Kidney (tissue), 22 donors: ENCODE measurements around the gene LDB3. TPM values are rescaled to one million over a fixed set of nuclear protein-coding genes. Genes with fewer than 3 reads are reported as not detected.

Source experiments
- DNase-seq, 5 donors: peaks; one replicate each; pipeline ENCODE4 v3.0.0-alpha.2; 2013 to 2020
- FAIRE-seq: peaks from 2 replicates; lab custom pipeline; 2012; peaks lifted over from hg19 to GRCh38; lab: Jason Lieb, UNC
- H3K27ac ChIP-seq, 2 donors: one replicate each; pipeline ENCODE4 v1.7.0; 2013; ENCODE audit warnings: low read depth in 2 of 2, low read length in 2 of 2, inconsistent platforms in 1 of 2
- H3K27me3 ChIP-seq: one replicate; pipeline ENCODE4 v1.7.1; 2013; ENCODE audit warnings: low read length, inconsistent platforms; ENCODE audit not compliant: control insufficient read depth, insufficient read depth
- H3K36me3 ChIP-seq, 3 donors: one replicate each; pipeline versions ENCODE4 v1.7.0 to v1.7.1; 2013; ENCODE audit warnings: low read length in 3 of 3, control low read depth in 1 of 3, inconsistent platforms in 1 of 3; ENCODE audit not compliant: insufficient read depth in 3 of 3, control insufficient read depth in 2 of 3
- H3K4me1 ChIP-seq, 3 donors: one replicate each; pipeline versions ENCODE4 v1.7.0 to v1.7.1; 2013; ENCODE audit warnings: low read length in 3 of 3, inconsistent platforms in 1 of 3, low read depth in 1 of 3; ENCODE audit not compliant: control insufficient read depth in 2 of 3, insufficient read depth in 2 of 3
- H3K4me3 ChIP-seq, 3 donors: one replicate each; pipeline versions ENCODE4 v1.7.0 to v1.8.1; 2013; ENCODE audit warnings: low read length in 3 of 3, control low read depth in 1 of 3, inconsistent platforms in 1 of 3
- H3K9ac ChIP-seq, 3 donors: one replicate each; pipeline versions ENCODE4 v1.7.0 to v1.7.1; 2013; ENCODE audit warnings: low read length in 3 of 3, control low read depth in 1 of 3, inconsistent platforms in 1 of 3
- H3K9me3 ChIP-seq, 3 donors: one replicate each; pipeline versions ENCODE4 v1.7.0 to v1.7.1; 2013; ENCODE audit warnings: low read length in 3 of 3, control low read depth in 1 of 3, inconsistent platforms in 1 of 3; ENCODE audit not compliant: control insufficient read depth in 2 of 3, insufficient read depth in 1 of 3
- intact Hi-C: fragments of 100-400 bp; cut with DNase I; formaldehyde crosslinking; loops from one replicate; pipeline ENCODE4 v1.11.1; 2022
- long read RNA-seq, 10 donors: library from polyadenylated mRNA in 1 of 10; unstranded in 1 of 10; transcript quantifications; one replicate each; pipeline ENCODE4 v2.0.0 and lab custom pipeline, GENCODE V29; 2021 to 2026
- polyA plus RNA-seq: library from polyadenylated mRNA; stranded (reverse); fragments of 350-450 nt; fragmentation: Illumina TruSeq; extraction: RNeasy Lipid Tissue Mini Kit (QIAGEN cat#74804); gene quantifications from one replicate; pipeline ENCODE4 v1.2.3, GENCODE V29; 2014; ENCODE audit warnings: low read depth, low replicate concordance; ENCODE audit not compliant: insufficient read depth
- total RNA-seq: library from RNA; stranded (reverse); fragmentation: NEBNext Ultra II Directional; extraction: Animal tissue kit (Norgen Biotek cat#: 25700); gene quantifications from one replicate; pipeline ENCODE4 v1.2.1, GENCODE V29; 2021
- TF ChIP-seq, protein P1 (sequence below): IDR thresholded peaks from 3 replicates; pipeline ENCODE4 v1.5.1; 2012; ENCODE audit warnings: mild to moderate bottlenecking, moderate library complexity, borderline replicate concordance; ENCODE audit not compliant: insufficient read depth; ENCODE audit errors: extremely low read depth
- donor health status: control.
- donor health status: control.
- donor health status: control.
- donor health status: control.
- donor health status: control.
- donor health status: DM: yes; HTN: yes; CAD: no.
- donor health status: Normal renal cell carcinoma (clear cell type).

Gene LDB3, protein sequence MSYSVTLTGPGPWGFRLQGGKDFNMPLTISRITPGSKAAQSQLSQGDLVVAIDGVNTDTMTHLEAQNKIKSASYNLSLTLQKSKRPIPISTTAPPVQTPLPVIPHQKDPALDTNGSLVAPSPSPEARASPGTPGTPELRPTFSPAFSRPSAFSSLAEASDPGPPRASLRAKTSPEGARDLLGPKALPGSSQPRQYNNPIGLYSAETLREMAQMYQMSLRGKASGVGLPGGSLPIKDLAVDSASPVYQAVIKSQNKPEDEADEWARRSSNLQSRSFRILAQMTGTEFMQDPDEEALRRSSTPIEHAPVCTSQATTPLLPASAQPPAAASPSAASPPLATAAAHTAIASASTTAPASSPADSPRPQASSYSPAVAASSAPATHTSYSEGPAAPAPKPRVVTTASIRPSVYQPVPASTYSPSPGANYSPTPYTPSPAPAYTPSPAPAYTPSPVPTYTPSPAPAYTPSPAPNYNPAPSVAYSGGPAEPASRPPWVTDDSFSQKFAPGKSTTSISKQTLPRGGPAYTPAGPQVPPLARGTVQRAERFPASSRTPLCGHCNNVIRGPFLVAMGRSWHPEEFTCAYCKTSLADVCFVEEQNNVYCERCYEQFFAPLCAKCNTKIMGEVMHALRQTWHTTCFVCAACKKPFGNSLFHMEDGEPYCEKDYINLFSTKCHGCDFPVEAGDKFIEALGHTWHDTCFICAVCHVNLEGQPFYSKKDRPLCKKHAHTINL
- total RNA-seq (7.7 TPM), polyA plus RNA-seq (3.3 TPM)
- long read RNA-seq, donor 1 = 0 reads
- long read RNA-seq, donor 2 = 0 reads
- long read RNA-seq, donor 3 = 0 reads
- long read RNA-seq, donor 4 = 0 reads
- long read RNA-seq, donor 5 = 0 reads
- long read RNA-seq, donor 6 = 0 reads
- long read RNA-seq, donor 7, partial matches to known transcripts = 1 of 10 reads
- long read RNA-seq, donor 7, other reads (novel, unspliced or antisense) = 9 of 10 reads
- long read RNA-seq, donor 8 = 0 reads
- long read RNA-seq, donor 9 = 0 reads
- long read RNA-seq, donor 10 = 0 reads

DNA sequence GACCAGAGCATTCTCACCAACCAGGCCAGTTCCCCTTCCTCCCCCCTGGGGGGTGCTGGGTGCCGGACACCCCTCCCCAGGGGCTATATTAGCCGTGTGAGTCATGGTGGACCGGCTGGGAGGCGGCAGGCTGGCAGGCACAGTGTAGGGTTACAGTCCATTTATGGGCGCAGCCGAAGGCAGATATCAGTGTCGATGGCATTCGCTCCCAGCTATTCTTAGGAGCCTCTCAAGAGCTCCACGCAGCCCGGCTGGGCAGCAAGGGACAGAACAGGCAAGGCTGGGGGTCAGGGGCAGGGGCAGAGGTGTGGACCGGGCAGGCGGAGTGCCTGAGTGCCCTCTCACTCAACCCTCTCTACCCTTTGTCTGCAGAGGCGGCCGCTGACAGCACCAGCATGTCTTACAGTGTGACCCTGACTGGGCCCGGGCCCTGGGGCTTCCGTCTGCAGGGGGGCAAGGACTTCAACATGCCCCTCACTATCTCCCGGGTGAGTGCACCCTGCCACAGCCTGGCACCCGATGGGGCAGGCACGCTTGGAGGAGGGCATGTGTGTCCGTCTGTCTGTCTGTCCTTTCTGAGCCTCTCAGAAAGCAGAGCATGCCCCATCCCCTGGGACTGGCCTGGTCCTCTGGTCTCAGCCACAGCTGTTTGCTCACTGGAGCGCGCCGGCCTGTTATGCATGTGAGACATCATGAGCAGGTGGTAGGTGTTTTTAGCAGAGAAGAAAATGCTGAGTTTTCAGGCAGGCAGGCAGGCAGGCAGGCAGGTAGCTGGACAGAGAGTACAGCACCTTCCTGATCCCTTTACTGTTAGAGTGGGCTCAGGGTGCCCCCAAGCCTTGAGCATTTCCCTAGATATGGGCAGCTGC, at the start of gene LDB3:
Gene LDB3, plus strand, starts transcription at position 215 of the 869 bp plus-strand sequence. Its CDS starts 181 bp downstream, at position 396.
- H3K9ac ChIP-seq = no peak within 1 kb of the TSS
- no peak within 1 kb of the TSS for H3K4me3 ChIP-seq
- TF ChIP-seq, protein P1, sequence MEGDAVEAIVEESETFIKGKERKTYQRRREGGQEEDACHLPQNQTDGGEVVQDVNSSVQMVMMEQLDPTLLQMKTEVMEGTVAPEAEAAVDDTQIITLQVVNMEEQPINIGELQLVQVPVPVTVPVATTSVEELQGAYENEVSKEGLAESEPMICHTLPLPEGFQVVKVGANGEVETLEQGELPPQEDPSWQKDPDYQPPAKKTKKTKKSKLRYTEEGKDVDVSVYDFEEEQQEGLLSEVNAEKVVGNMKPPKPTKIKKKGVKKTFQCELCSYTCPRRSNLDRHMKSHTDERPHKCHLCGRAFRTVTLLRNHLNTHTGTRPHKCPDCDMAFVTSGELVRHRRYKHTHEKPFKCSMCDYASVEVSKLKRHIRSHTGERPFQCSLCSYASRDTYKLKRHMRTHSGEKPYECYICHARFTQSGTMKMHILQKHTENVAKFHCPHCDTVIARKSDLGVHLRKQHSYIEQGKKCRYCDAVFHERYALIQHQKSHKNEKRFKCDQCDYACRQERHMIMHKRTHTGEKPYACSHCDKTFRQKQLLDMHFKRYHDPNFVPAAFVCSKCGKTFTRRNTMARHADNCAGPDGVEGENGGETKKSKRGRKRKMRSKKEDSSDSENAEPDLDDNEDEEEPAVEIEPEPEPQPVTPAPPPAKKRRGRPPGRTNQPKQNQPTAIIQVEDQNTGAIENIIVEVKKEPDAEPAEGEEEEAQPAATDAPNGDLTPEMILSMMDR = no peak
- DNase-seq (peak in 4 of 5 donors; percentile 81 to 88 (median 82)), FAIRE-seq (no peak)
- H3K27me3 ChIP-seq = no peaks in the 10 kb centered on the region
- H3K36me3 ChIP-seq = no peaks in the 10 kb centered on the region
- intact Hi-C loops = no loop called here
- no peaks in the 10 kb centered on the region for H3K9me3 ChIP-seq
- peaks cover 0 to 8% (median 4%) of the 10 kb centered on the region in 3 donors for H3K4me1 ChIP-seq
- peak within 1 kb of the TSS in 1 of 2 donors; percentile 11 for H3K27ac ChIP-seq

DNA sequence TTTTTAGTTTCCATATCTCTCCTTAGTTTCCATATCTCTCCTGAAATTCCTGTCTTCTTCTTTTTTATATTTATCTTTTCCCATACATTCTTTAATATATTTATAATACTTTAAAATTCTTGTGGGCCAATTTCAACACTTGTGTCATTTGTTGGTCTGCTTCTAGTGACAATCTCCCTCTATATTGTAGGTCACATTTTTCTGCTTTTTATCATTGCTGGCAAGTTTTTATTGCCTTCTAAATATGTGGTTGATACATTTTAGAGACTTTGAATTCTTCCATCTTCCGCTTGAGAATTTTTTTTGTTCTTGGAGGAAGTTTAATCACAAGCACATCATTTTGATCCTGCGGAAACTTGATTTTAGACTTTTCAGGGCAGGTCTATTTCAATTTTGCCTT, 40.0 kb upstream of the LDB3 start:
- H3K4me3 ChIP-seq = no peak overlapping the region
- DNase-seq (no peak), FAIRE-seq (no peak)
- H3K27ac ChIP-seq = no peak overlapping the region
- H3K27me3 ChIP-seq = no peaks in the 10 kb centered on the region
- H3K36me3 ChIP-seq = no peaks in the 10 kb centered on the region
- no peaks in the 10 kb centered on the region for H3K4me1 ChIP-seq
- no peak overlapping the region for H3K9ac ChIP-seq
- no peaks in the 10 kb centered on the region for H3K9me3 ChIP-seq
- TF ChIP-seq, protein P1 = no peak
- intact Hi-C loops = no loop called here

DNA sequence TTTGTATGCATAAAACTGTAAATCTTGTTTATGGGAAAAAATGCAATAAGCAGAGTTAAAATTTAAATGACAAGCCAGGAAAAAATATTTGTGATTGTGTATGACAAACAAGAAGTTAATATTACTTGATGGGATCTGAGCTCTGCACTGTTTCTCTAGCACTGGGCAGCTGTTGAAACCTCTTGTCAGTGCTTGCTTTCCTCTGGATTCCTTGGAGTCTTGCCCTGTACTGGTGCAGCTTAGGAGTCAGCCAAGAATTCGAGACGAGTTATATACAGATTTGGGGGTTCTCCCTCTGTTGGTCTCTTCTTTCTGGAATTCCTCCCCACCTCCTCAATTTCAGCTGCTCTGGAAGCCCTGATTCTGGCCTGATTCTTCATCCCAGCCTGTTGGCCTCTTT, 38.2 kb upstream of the LDB3 start:
- DNase-seq (no peak), FAIRE-seq (no peak)
- H3K4me3 ChIP-seq = no peak overlapping the region
- intact Hi-C loops = no loop called here
- TF ChIP-seq, protein P1 = no peak
- no peaks in the 10 kb centered on the region for H3K36me3 ChIP-seq
- H3K27me3 ChIP-seq = no peaks in the 10 kb centered on the region
- no peak overlapping the region for H3K27ac ChIP-seq
- no peaks in the 10 kb centered on the region for H3K9me3 ChIP-seq
- no peaks in the 10 kb centered on the region for H3K4me1 ChIP-seq
- H3K9ac ChIP-seq = no peak overlapping the region
